ENCODE data around the gene SEMA3E.

- TF ChIP-seq TAF1 (IDR thresholded peaks at IDR 0.05; ENCODE audit: borderline replicate concordance, low read depth, low read length) (no peak), USF1 (IDR thresholded peaks at IDR 0.05; ENCODE audit: borderline replicate concordance, low read depth) (no peak), MEF2A (IDR thresholded peaks at IDR 0.05; ENCODE audit: borderline replicate concordance, low read depth) (no peak)
- TF ChIP-seq, protein P1, sequence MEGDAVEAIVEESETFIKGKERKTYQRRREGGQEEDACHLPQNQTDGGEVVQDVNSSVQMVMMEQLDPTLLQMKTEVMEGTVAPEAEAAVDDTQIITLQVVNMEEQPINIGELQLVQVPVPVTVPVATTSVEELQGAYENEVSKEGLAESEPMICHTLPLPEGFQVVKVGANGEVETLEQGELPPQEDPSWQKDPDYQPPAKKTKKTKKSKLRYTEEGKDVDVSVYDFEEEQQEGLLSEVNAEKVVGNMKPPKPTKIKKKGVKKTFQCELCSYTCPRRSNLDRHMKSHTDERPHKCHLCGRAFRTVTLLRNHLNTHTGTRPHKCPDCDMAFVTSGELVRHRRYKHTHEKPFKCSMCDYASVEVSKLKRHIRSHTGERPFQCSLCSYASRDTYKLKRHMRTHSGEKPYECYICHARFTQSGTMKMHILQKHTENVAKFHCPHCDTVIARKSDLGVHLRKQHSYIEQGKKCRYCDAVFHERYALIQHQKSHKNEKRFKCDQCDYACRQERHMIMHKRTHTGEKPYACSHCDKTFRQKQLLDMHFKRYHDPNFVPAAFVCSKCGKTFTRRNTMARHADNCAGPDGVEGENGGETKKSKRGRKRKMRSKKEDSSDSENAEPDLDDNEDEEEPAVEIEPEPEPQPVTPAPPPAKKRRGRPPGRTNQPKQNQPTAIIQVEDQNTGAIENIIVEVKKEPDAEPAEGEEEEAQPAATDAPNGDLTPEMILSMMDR (IDR thresholded peaks at IDR 0.05): no peak
Measured at GRCh38 chr7:83643739-83644138, 5.2 kb downstream of the SEMA3E start.

Data from SK-N-SH (cell line).